ENCODE data around the gene FAT3.

The FAT3 gene

GRCh38 chr11:92267278-92267677 lies 42.7 kb downstream of the FAT3 start:
- Histone ChIP-seq H3K4me3 (ENCODE audit: low read length) (no peak overlapping the region), H3K9ac (ENCODE audit: low read length) (no peak overlapping the region), H3K4me1 (ENCODE audit: control insufficient read depth, insufficient read depth, low read length) (peaks cover 28% of the 10 kb centered on the region), H3K36me3 (ENCODE audit: control insufficient read depth, insufficient read depth, low read length, severe bottlenecking) (no peaks in the 10 kb centered on the region), H3K9me3 (ENCODE audit: control insufficient read depth, low read length) (no peaks in the 10 kb centered on the region), H3K27me3 (replicated peaks; ENCODE audit: control insufficient read depth, insufficient read depth, low read length) (no peaks in the 10 kb centered on the region)
- no peak for DNase-seq (ENCODE audit: low read depth)

GRCh38 chr11:92267968-92268367 lies 43.4 kb downstream of the FAT3 start:
- no peaks in the 10 kb centered on the region for H3K27me3 ChIP-seq (replicated peaks; ENCODE audit: control insufficient read depth, insufficient read depth, low read length)
- H3K36me3 ChIP-seq (ENCODE audit: control insufficient read depth, insufficient read depth, low read length, severe bottlenecking): no peaks in the 10 kb centered on the region
- peaks cover 34% of the 10 kb centered on the region for H3K4me1 ChIP-seq (ENCODE audit: control insufficient read depth, insufficient read depth, low read length)
- no peak overlapping the region for H3K4me3 ChIP-seq (ENCODE audit: low read length)
- no peaks in the 10 kb centered on the region for H3K9me3 ChIP-seq (ENCODE audit: control insufficient read depth, low read length)
- no peak overlapping the region for H3K9ac ChIP-seq (ENCODE audit: low read length)
- peak; percentile 6 for DNase-seq (ENCODE audit: low read depth)

- no peaks in the 10 kb centered on the region for H3K36me3 ChIP-seq (ENCODE audit: control insufficient read depth, insufficient read depth, low read length, severe bottlenecking)
- H3K4me1 ChIP-seq (ENCODE audit: control insufficient read depth, insufficient read depth, low read length): peaks cover 34% of the 10 kb centered on the region
- peak; percentile 15 for DNase-seq (ENCODE audit: low read depth)
- H3K9ac ChIP-seq (ENCODE audit: low read length): no peak overlapping the region
- no peaks in the 10 kb centered on the region for H3K9me3 ChIP-seq (ENCODE audit: control insufficient read depth, low read length)
- H3K4me3 ChIP-seq (ENCODE audit: low read length): no peak overlapping the region
- H3K27me3 ChIP-seq (replicated peaks; ENCODE audit: control insufficient read depth, insufficient read depth, low read length): no peaks in the 10 kb centered on the region
These were observed 43.9 kb downstream of the FAT3 start for GRCh38 chr11:92268546-92268945.

GRCh38 chr11:92269021-92269420 lies 44.4 kb downstream of the FAT3 start:
- no peak overlapping the region for H3K4me3 ChIP-seq (ENCODE audit: low read length)
- H3K36me3 ChIP-seq (ENCODE audit: control insufficient read depth, insufficient read depth, low read length, severe bottlenecking): no peaks in the 10 kb centered on the region
- H3K9ac ChIP-seq (ENCODE audit: low read length): no peak overlapping the region
- no peaks in the 10 kb centered on the region for H3K9me3 ChIP-seq (ENCODE audit: control insufficient read depth, low read length)
- H3K27me3 ChIP-seq (replicated peaks; ENCODE audit: control insufficient read depth, insufficient read depth, low read length): no peaks in the 10 kb centered on the region
- peak; percentile 52 for DNase-seq (ENCODE audit: low read depth)
- peaks cover 34% of the 10 kb centered on the region for H3K4me1 ChIP-seq (ENCODE audit: control insufficient read depth, insufficient read depth, low read length)

- Histone ChIP-seq H3K9me3 (ENCODE audit: control insufficient read depth, low read length) (no peaks in the 10 kb centered on the region), H3K36me3 (ENCODE audit: control insufficient read depth, insufficient read depth, low read length, severe bottlenecking) (no peaks in the 10 kb centered on the region), H3K4me3 (ENCODE audit: low read length) (no peak overlapping the region), H3K27me3 (replicated peaks; ENCODE audit: control insufficient read depth, insufficient read depth, low read length) (no peaks in the 10 kb centered on the region), H3K9ac (ENCODE audit: low read length) (no peak overlapping the region), H3K4me1 (ENCODE audit: control insufficient read depth, insufficient read depth, low read length) (peaks cover 34% of the 10 kb centered on the region)
- no peak for DNase-seq (ENCODE audit: low read depth)
These were observed 45.2 kb downstream of the FAT3 start for GRCh38 chr11:92269841-92270240.

- H3K4me3 ChIP-seq (ENCODE audit: low read length): no peak overlapping the region
- DNase-seq (ENCODE audit: low read depth): no peak
- no peak overlapping the region for H3K9ac ChIP-seq (ENCODE audit: low read length)
- peaks cover 49% of the 10 kb centered on the region for H3K4me1 ChIP-seq (ENCODE audit: control insufficient read depth, insufficient read depth, low read length)
- H3K36me3 ChIP-seq (ENCODE audit: control insufficient read depth, insufficient read depth, low read length, severe bottlenecking): no peaks in the 10 kb centered on the region
- H3K9me3 ChIP-seq (ENCODE audit: control insufficient read depth, low read length): no peaks in the 10 kb centered on the region
- no peaks in the 10 kb centered on the region for H3K27me3 ChIP-seq (replicated peaks; ENCODE audit: control insufficient read depth, insufficient read depth, low read length)
These were observed 48.0 kb downstream of the FAT3 start for GRCh38 chr11:92272651-92273050.
